Hepatocyte (in vitro differentiated cells): ENCODE results near the gene KRCC1.

ENCODE experiments used
- EZH2phosphoT487 ChIP-seq: fragments of 200-600 bp; sonication (generic); IDR thresholded peaks from one replicate; pipeline ENCODE4 v1.6.1; 2018; ENCODE audit warnings: antibody characterized with exemption, mild to moderate bottlenecking, low read depth, moderate library complexity; ENCODE audit not compliant: unreplicated experiment, severe bottlenecking
- TF ChIP-seq, protein P1 (sequence below): fragments of 200-600 bp; sonication (generic); IDR thresholded peaks from 2 replicates; pipeline ENCODE4 v1.5.1; 2016; ENCODE audit warnings: antibody characterized with exemption, mild to moderate bottlenecking; ENCODE audit not compliant: poor library complexity

DNA sequence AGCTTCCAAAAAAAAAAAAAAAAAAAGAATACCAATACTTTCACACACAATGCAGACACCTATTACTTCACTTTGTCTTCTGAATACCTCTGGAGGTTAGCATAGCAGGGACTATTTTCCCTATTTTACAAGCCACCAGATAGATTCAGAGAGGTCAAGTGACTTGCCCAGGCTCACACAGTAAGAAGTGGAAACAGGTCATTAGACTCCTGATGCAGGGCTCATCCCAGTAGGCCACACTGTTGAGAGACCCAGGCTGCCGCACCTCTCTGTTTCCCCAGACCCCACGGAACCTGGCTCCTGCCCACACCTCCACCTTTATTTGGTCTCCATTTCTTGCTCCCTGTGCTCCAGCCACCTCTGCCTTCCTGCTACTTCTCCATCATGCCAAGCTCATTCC, 31.5 kb upstream of the KRCC1 start:
- TF ChIP-seq, protein P1, sequence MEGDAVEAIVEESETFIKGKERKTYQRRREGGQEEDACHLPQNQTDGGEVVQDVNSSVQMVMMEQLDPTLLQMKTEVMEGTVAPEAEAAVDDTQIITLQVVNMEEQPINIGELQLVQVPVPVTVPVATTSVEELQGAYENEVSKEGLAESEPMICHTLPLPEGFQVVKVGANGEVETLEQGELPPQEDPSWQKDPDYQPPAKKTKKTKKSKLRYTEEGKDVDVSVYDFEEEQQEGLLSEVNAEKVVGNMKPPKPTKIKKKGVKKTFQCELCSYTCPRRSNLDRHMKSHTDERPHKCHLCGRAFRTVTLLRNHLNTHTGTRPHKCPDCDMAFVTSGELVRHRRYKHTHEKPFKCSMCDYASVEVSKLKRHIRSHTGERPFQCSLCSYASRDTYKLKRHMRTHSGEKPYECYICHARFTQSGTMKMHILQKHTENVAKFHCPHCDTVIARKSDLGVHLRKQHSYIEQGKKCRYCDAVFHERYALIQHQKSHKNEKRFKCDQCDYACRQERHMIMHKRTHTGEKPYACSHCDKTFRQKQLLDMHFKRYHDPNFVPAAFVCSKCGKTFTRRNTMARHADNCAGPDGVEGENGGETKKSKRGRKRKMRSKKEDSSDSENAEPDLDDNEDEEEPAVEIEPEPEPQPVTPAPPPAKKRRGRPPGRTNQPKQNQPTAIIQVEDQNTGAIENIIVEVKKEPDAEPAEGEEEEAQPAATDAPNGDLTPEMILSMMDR = no peak
- TF ChIP-seq EZH2phosphoT487 = no peak
